Neural progenitor cell (in vitro differentiated cells): Measurements from ENCODE around the gene TEPSIN. TPM values are rescaled to one million over a fixed set of nuclear protein-coding genes. Genes with fewer than 3 reads are reported as not detected.

Experiments used
- DNase-seq: peaks from one replicate; pipeline ENCODE4 v3.0.0-alpha.2; 2016; ENCODE audit warnings: low spot score
- H2AFZ ChIP-seq: fragments of 200-600 bp; sonication (generic); replicated peaks from 2 replicates; pipeline ENCODE4 v1.6.1; 2016; ENCODE audit warnings: antibody characterized with exemption
- H3F3A ChIP-seq: fragments of 200-600 bp; sonication (generic); 2 replicates; pipeline ENCODE4 v1.6.1; 2016; ENCODE audit warnings: antibody characterized with exemption, low read depth
- H3K27ac ChIP-seq: fragments of 200-600 bp; sonication (generic); 2 replicates; pipeline ENCODE4 v1.5.1; 2016; ENCODE audit warnings: mild to moderate bottlenecking
- H3K27me3 ChIP-seq: fragments of 200-600 bp; sonication (generic); 2 replicates; pipeline ENCODE4 v1.6.1; 2016; ENCODE audit warnings: mild to moderate bottlenecking, moderate library complexity
- H3K36me3 ChIP-seq: fragments of 200-600 bp; sonication (generic); 2 replicates; pipeline ENCODE4 v1.5.1; 2016
- H3K4me1 ChIP-seq: fragments of 200-600 bp; sonication (generic); 2 replicates; pipeline ENCODE4 v1.6.1; 2016; ENCODE audit warnings: mixed run types
- H3K4me2 ChIP-seq: fragments of 200-600 bp; sonication (generic); 2 replicates; pipeline ENCODE4 v1.6.1; 2016
- H3K4me3 ChIP-seq: fragments of 200-600 bp; sonication (generic); 2 replicates; pipeline ENCODE4 v1.5.1; 2016
- H3K79me2 ChIP-seq: fragments of 200-600 bp; sonication (generic); 2 replicates; pipeline ENCODE4 v1.6.1; 2016; ENCODE audit warnings: low read depth
- H3K9ac ChIP-seq: fragments of 200-600 bp; sonication (generic); 2 replicates; pipeline ENCODE4 v1.6.1; 2016
- H3K9me3 ChIP-seq: fragments of 200-600 bp; sonication (generic); 2 replicates; pipeline ENCODE4 v1.5.1; 2016; ENCODE audit warnings: low read depth
- H4K20me1 ChIP-seq: fragments of 200-600 bp; sonication (generic); 2 replicates; pipeline ENCODE4 v1.6.1; 2016; ENCODE audit warnings: low read depth
- H3K27ac Mint-ChIP-seq: 3 replicates; pipeline ENCODE4 v1.8.0; 2021; ENCODE audit warnings: mixed read lengths
- H3K27me3 Mint-ChIP-seq: 2 replicates; pipeline ENCODE4 v1.8.0; 2022; ENCODE audit warnings: low read depth, mild to moderate bottlenecking, inconsistent platforms, moderate library complexity, mixed read lengths; ENCODE audit not compliant: insufficient read depth
- H3K36me3 Mint-ChIP-seq: 3 replicates; pipeline ENCODE4 v1.8.0; 2021; ENCODE audit warnings: mixed read lengths
- H3K4me1 Mint-ChIP-seq: 3 replicates; pipeline ENCODE4 v1.8.0; 2021; ENCODE audit warnings: mixed read lengths
- H3K4me3 Mint-ChIP-seq: 3 replicates; pipeline ENCODE4 v1.8.0; 2021; ENCODE audit warnings: mild to moderate bottlenecking, moderate library complexity, mixed read lengths
- H3K9me3 Mint-ChIP-seq: 3 replicates; pipeline ENCODE4 v1.8.0; 2020; ENCODE audit warnings: mixed read lengths
- CTCF ChIP-seq: fragments of 200-600 bp; sonication (generic); IDR thresholded peaks from 2 replicates; pipeline ENCODE4 v1.5.1; 2017; ENCODE audit warnings: antibody characterized with exemption, mild to moderate bottlenecking
- EZH2 ChIP-seq: fragments of 200-600 bp; sonication (generic); IDR thresholded peaks from 2 replicates; pipeline ENCODE4 v1.6.1; 2017; ENCODE audit warnings: antibody characterized with exemption, mild to moderate bottlenecking, moderate library complexity
- EZH2phosphoT487 ChIP-seq: fragments of 200-600 bp; sonication (generic); IDR thresholded peaks from 2 replicates; pipeline ENCODE4 v1.6.1; 2017; ENCODE audit warnings: antibody characterized with exemption
- total RNA-seq: library from RNA; depleted of rRNA; stranded (reverse); fragments of >200 nt; gene quantifications from 2 replicates; pipeline ENCODE4 v1.2.3, GENCODE V29; 2015; ENCODE audit warnings: low replicate concordance

The TEPSIN gene
- total RNA-seq, 1 donor from 2014 or later, result 20.6 TPM

DNA sequence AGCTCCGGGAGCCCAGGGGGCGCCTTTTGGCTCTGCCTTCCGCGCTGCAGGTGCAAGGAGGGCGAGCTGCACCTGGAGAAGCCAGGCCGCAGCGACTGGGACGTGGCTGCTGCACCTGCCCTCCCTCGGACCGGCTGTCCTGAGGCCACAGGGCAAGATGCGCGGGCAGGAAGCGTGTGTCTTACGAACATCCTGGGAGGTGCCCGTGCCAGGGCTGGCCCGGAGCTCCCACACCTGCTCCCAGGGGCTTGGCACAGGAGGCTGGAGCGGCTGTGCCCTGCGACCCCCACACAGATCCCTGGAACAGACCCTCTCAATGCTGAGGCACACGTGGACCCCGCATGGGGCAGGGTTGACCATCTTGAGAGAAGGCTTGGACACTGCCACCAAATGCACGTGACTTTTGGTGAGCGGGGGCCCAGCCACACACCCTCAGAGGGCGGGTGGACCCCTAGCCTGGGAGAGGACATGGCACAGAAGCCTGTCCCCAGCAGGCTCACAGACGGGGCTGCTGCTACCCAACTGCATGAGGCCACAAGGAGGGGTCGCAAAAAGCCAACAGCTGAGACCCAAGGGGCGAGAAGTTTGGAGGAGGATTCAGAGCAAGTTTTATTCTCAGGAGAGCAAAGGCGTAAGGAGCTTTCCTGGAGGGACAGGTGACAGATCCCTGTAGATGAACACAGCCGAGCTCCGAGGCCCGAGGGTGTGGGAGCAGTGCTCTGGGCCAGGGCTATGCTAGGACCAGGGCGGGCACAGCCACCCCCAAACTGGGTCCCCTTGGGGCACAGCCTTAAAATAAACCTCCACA is 11.6 kb upstream of the TEPSIN start:
- Mint-ChIP-seq H3K4me3 (no peak overlapping the region), H3K27ac (no peak overlapping the region)
- TF ChIP-seq EZH2phosphoT487, result no peak

GRCh38 chr17:81249223-81250040 is 10.6 kb upstream of the TEPSIN start:
- Histone ChIP-seq H3K4me2 (no peak overlapping the region), H3K27me3 (no peaks in the 10 kb centered on the region), H2AFZ (no peak overlapping the region), H3K4me3 (no peak overlapping the region), H3K9me3 (no peaks in the 10 kb centered on the region), H3K79me2 (no peaks in the 10 kb centered on the region), H3F3A (peaks cover 11% of the 10 kb centered on the region), H3K9ac (no peak overlapping the region), H4K20me1 (peaks cover 18% of the 10 kb centered on the region), H3K27ac (no peak overlapping the region), H3K4me1 (no peaks in the 10 kb centered on the region), H3K36me3 (no peaks in the 10 kb centered on the region)
- no peak overlapping the region for H3K4me3 Mint-ChIP-seq
- H3K36me3 Mint-ChIP-seq, result peaks cover 8% of the 10 kb centered on the region
- no peak overlapping the region for H3K27ac Mint-ChIP-seq
- TF ChIP-seq CTCF (no peak), EZH2phosphoT487 (no peak), EZH2 (no peak)
- peaks cover 10% of the 10 kb centered on the region for H3K27me3 Mint-ChIP-seq
- no peaks in the 10 kb centered on the region for H3K9me3 Mint-ChIP-seq
- H3K4me1 Mint-ChIP-seq, result peaks cover 31% of the 10 kb centered on the region
- no peak for DNase-seq

More for the DNA sequence above, 11.6 kb upstream of the TEPSIN start:
- H3K79me2 ChIP-seq, result no peaks in the 10 kb centered on the region
- no peak overlapping the region for H3K4me2 ChIP-seq
- no peak overlapping the region for H3K27ac ChIP-seq
- H3K36me3 ChIP-seq, result no peaks in the 10 kb centered on the region
- H3F3A ChIP-seq, result peaks cover 21% of the 10 kb centered on the region
- no peaks in the 10 kb centered on the region for H3K9me3 Mint-ChIP-seq
- DNase-seq, result no peak
- H3K4me1 Mint-ChIP-seq, result peaks cover 33% of the 10 kb centered on the region
- peaks cover 8% of the 10 kb centered on the region for H3K36me3 Mint-ChIP-seq
- H3K4me3 ChIP-seq, result no peak overlapping the region
- no peak overlapping the region for H2AFZ ChIP-seq
- peaks cover 8% of the 10 kb centered on the region for H3K27me3 Mint-ChIP-seq
- peaks cover 5% of the 10 kb centered on the region for H3K4me1 ChIP-seq
- H4K20me1 ChIP-seq, result peaks cover 26% of the 10 kb centered on the region
- H3K9ac ChIP-seq, result no peak overlapping the region
- H3K9me3 ChIP-seq, result no peaks in the 10 kb centered on the region
- H3K27me3 ChIP-seq, result no peaks in the 10 kb centered on the region

DNA sequence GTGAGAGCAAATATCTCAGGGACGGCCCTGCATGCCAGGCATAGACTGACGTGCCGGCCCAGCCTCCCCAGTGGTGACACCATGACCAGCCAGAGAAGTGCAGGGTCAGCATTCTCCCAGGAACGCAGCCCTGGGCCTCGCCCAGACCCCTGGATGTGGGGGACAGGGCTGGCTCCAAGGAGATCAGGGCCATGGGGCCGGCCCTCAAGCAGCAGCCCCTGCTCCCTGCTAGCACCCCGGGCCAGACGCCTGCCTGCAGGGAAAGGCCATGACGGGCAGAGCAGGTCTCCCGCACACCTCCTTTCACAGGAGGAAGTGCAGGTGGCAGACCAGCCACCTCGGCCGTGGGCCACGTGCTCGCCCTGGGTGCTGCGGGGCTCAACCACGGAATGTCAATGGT is 9.8 kb upstream of the TEPSIN start:
- Mint-ChIP-seq H3K4me1 (peaks cover 26% of the 10 kb centered on the region), H3K9me3 (no peaks in the 10 kb centered on the region), H3K36me3 (peaks cover 6% of the 10 kb centered on the region), H3K4me3 (peak overlapping the region; percentile 53), H3K27ac (peak overlapping the region; percentile 82), H3K27me3 (peaks cover 7% of the 10 kb centered on the region)
- H3K9me3 ChIP-seq, result no peaks in the 10 kb centered on the region
- H3K36me3 ChIP-seq, result no peaks in the 10 kb centered on the region
- H3K27ac ChIP-seq, result no peak overlapping the region
- no peak for DNase-seq
- H2AFZ ChIP-seq, result no peak overlapping the region
- H3K4me3 ChIP-seq, result no peak overlapping the region
- no peak overlapping the region for H3K4me2 ChIP-seq
- H3K79me2 ChIP-seq, result no peaks in the 10 kb centered on the region
- H3K27me3 ChIP-seq, result no peaks in the 10 kb centered on the region
- H4K20me1 ChIP-seq, result peaks cover 14% of the 10 kb centered on the region
- peaks cover 6% of the 10 kb centered on the region for H3F3A ChIP-seq
- no peak overlapping the region for H3K9ac ChIP-seq
- H3K4me1 ChIP-seq, result no peaks in the 10 kb centered on the region
- no peak for TF ChIP-seq CTCF
- TF ChIP-seq EZH2, result no peak
- no peak for TF ChIP-seq EZH2phosphoT487
